Left ventricle myocardium inferior (tissue), 1 donor: ENCODE results near the gene RRAGD. TPM values are rescaled to one million over a fixed set of nuclear protein-coding genes. Genes with fewer than 3 reads are reported as not detected.

Experiments used
- DNase-seq: peaks from one replicate; pipeline ENCODE4 v3.0.0-alpha.2; 2020
- H3K27ac ChIP-seq: fragments of 200-600 bp; replicated peaks from 2 replicates; pipeline ENCODE4 v1.8.0; 2021
- H3K27me3 ChIP-seq: fragments of 200-600 bp; 2 replicates; pipeline ENCODE4 v1.8.0; 2021; ENCODE audit warnings: low read depth
- H3K36me3 ChIP-seq: fragments of 200-600 bp; 2 replicates; pipeline ENCODE4 v1.8.0; 2021
- H3K4me1 ChIP-seq: fragments of 200-600 bp; 2 replicates; pipeline ENCODE4 v1.8.0; 2021
- H3K4me3 ChIP-seq: fragments of 200-600 bp; 2 replicates; pipeline ENCODE4 v1.8.0; 2021; ENCODE audit warnings: mild to moderate bottlenecking, moderate library complexity
- H3K9me3 ChIP-seq: fragments of 200-600 bp; replicated peaks from 2 replicates; pipeline ENCODE4 v1.8.0; 2021
- CTCF ChIP-seq: fragments of 200-600 bp; IDR thresholded peaks from 2 replicates; pipeline ENCODE4 v1.8.0; 2021; ENCODE audit warnings: antibody characterized with exemption, mild to moderate bottlenecking, borderline replicate concordance
- intact Hi-C: fragments of 100-400 bp; cut with micrococcal nuclease; formaldehyde crosslinking; loops from one replicate; pipeline ENCODE4 v1.11.0; 2022
- total RNA-seq: library from RNA; stranded (reverse); fragmentation: NEBNext Ultra II Directional; extraction: Animal tissue kit (Norgen Biotek cat#: 25700); gene quantifications from one replicate; pipeline ENCODE4 v1.2.1, GENCODE V29; 2021
- donor health status: DM: no; HTN: yes; CAD: no; lungs with severe emphysema.

Gene RRAGD
- total RNA-seq, 1 donor from 2014 or later, result 123 TPM

- Histone ChIP-seq H3K36me3 (no peaks in the 10 kb centered on the region), H3K9me3 (no peaks in the 10 kb centered on the region), H3K4me3 (no peak overlapping the region), H3K4me1 (peaks cover 19% of the 10 kb centered on the region), H3K27ac (no peak overlapping the region), H3K27me3 (no peaks in the 10 kb centered on the region)
- intact Hi-C loops, result loop anchor here (5.0 kb wide), 1 partner anchor 182 kb away; no protein-coding TSS in a partner anchor
- no peak for TF ChIP-seq CTCF
- DNase-seq, result no peak
These were observed 18.3 kb upstream of the RRAGD start for GRCh38 chr6:89430201-89430962.

GRCh38 chr6:89416796-89417195 lies 4.7 kb upstream of the RRAGD start:
- no peaks in the 10 kb centered on the region for H3K36me3 ChIP-seq
- H3K4me3 ChIP-seq, result no peak overlapping the region
- intact Hi-C loops, result no loop called here
- H3K9me3 ChIP-seq, result no peaks in the 10 kb centered on the region
- H3K4me1 ChIP-seq, result peaks cover 18% of the 10 kb centered on the region
- peaks cover 8% of the 10 kb centered on the region for H3K27me3 ChIP-seq
- DNase-seq, result no peak
- TF ChIP-seq CTCF, result no peak
- no peak overlapping the region for H3K27ac ChIP-seq

- no peak overlapping the region for H3K4me3 ChIP-seq
These were observed 3.1 kb upstream of the RRAGD start for GRCh38 chr6:89415185-89415584.

GRCh38 chr6:89414215-89414614 lies 2.1 kb upstream of the RRAGD start:
- intact Hi-C loops, result no loop called here
- H3K27ac ChIP-seq, result no peak overlapping the region
- H3K4me1 ChIP-seq, result peaks cover 37% of the 10 kb centered on the region
- DNase-seq, result no peak
- H3K27me3 ChIP-seq, result peaks cover 8% of the 10 kb centered on the region
- H3K9me3 ChIP-seq, result no peaks in the 10 kb centered on the region
- H3K36me3 ChIP-seq, result no peaks in the 10 kb centered on the region
- TF ChIP-seq CTCF, result no peak
- no peak overlapping the region for H3K4me3 ChIP-seq

More at GRCh38 chr6:89415185-89415584, 3.1 kb upstream of the RRAGD start:
- TF ChIP-seq CTCF, result no peak
- Histone ChIP-seq H3K4me1 (peaks cover 32% of the 10 kb centered on the region), H3K27me3 (peaks cover 8% of the 10 kb centered on the region), H3K36me3 (no peaks in the 10 kb centered on the region), H3K9me3 (no peaks in the 10 kb centered on the region), H3K27ac (no peak overlapping the region)
- intact Hi-C loops, result no loop called here
- DNase-seq, result no peak

GRCh38 chr6:89413006-89413400 lies 930 bp upstream of the RRAGD start:
- Histone ChIP-seq H3K36me3 (no peaks in the 10 kb centered on the region), H3K27ac (peak overlapping the region; percentile 91), H3K4me3 (peak overlapping the region; percentile 88), H3K9me3 (no peaks in the 10 kb centered on the region), H3K4me1 (peaks cover 49% of the 10 kb centered on the region), H3K27me3 (peaks cover 8% of the 10 kb centered on the region)
- DNase-seq, result no peak
- intact Hi-C loops, result no loop called here
- TF ChIP-seq CTCF, result no peak
